Measurements from ENCODE around the gene RAI14.

GRCh38 chr5:34620185-34620584, 35.9 kb upstream of the RAI14 start:
- TF ChIP-seq, protein P1, sequence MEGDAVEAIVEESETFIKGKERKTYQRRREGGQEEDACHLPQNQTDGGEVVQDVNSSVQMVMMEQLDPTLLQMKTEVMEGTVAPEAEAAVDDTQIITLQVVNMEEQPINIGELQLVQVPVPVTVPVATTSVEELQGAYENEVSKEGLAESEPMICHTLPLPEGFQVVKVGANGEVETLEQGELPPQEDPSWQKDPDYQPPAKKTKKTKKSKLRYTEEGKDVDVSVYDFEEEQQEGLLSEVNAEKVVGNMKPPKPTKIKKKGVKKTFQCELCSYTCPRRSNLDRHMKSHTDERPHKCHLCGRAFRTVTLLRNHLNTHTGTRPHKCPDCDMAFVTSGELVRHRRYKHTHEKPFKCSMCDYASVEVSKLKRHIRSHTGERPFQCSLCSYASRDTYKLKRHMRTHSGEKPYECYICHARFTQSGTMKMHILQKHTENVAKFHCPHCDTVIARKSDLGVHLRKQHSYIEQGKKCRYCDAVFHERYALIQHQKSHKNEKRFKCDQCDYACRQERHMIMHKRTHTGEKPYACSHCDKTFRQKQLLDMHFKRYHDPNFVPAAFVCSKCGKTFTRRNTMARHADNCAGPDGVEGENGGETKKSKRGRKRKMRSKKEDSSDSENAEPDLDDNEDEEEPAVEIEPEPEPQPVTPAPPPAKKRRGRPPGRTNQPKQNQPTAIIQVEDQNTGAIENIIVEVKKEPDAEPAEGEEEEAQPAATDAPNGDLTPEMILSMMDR (IDR thresholded peaks at IDR 0.05; ENCODE audit: poor library complexity) = no peak
- TF ChIP-seq EZH2 (IDR thresholded peaks at IDR 0.05; ENCODE audit: borderline replicate concordance) = no peak
